Astrocyte of the hippocampus (primary cell): ENCODE results near the gene NAALADL1.

ENCODE experiments used
- DNase-seq: peaks from one replicate; pipeline ENCODE4 v3.0.0; 2011; ENCODE audit warnings: low read depth, low spot score

NAALADL1 gene

GRCh38 chr11:65058419-65059054 lies at the start of gene NAALADL1:
Gene NAALADL1 (minus strand): TSS chr11:65058553. CDS start chr11:65058521, 32 bp downstream.
- DNase-seq: no peak

GRCh38 chr11:65107751-65108468 lies 49.6 kb upstream of the NAALADL1 start:
- no peak for DNase-seq

GRCh38 chr11:65107078-65107477 lies 48.7 kb upstream of the NAALADL1 start:
- no peak for DNase-seq

- no peak for DNase-seq
Measured at GRCh38 chr11:65104628-65105027, 46.3 kb upstream of the NAALADL1 start.

GRCh38 chr11:65103476-65103875 lies 45.1 kb upstream of the NAALADL1 start:
- no peak for DNase-seq

- peak; percentile 74 for DNase-seq
Measured at GRCh38 chr11:65102142-65103095, 44.1 kb upstream of the NAALADL1 start.

- DNase-seq: no peak
Measured at GRCh38 chr11:65100674-65101350, 42.5 kb upstream of the NAALADL1 start.

GRCh38 chr11:65096926-65097325 lies 38.6 kb upstream of the NAALADL1 start:
- DNase-seq: no peak

- peak; percentile 93 for DNase-seq
Measured at GRCh38 chr11:65095974-65096806, 37.8 kb upstream of the NAALADL1 start, which contains the start of gene VPS51. Gene VPS51 (plus strand): TSS chr11:65096214. CDS start chr11:65096251, 37 bp downstream.

GRCh38 chr11:65095427-65095826 lies 37.1 kb upstream of the NAALADL1 start:
- no peak for DNase-seq

- no peak for DNase-seq
Measured at GRCh38 chr11:65090628-65091027, 32.3 kb upstream of the NAALADL1 start.

- no peak for DNase-seq
Measured at GRCh38 chr11:65089621-65090020, 31.3 kb upstream of the NAALADL1 start.

GRCh38 chr11:65087827-65088226 lies 29.5 kb upstream of the NAALADL1 start:
- DNase-seq: no peak

GRCh38 chr11:65087216-65087615 lies 28.9 kb upstream of the NAALADL1 start:
- no peak for DNase-seq

GRCh38 chr11:65086809-65087208 lies 28.5 kb upstream of the NAALADL1 start:
- DNase-seq: no peak

- DNase-seq: no peak
Measured at GRCh38 chr11:65085446-65085845, 27.1 kb upstream of the NAALADL1 start.

- no peak for DNase-seq
Measured at GRCh38 chr11:65084598-65085375, 26.4 kb upstream of the NAALADL1 start.

- DNase-seq: peak; percentile 99
Measured at GRCh38 chr11:65083834-65084597, 25.7 kb upstream of the NAALADL1 start, which contains the start of the genes CDCA5 and ZFPL1. Gene CDCA5 (minus strand): TSS chr11:65084040. CDS start chr11:65083978, 62 bp downstream. Gene ZFPL1 (plus strand): TSS chr11:65084222. CDS start chr11:65084699, 477 bp downstream.
